NCI-H774 (cell line): ENCODE measurements around the gene PTEN.

Experiments used
- DNase-seq: peaks from one replicate; lab custom pipeline; 2025; lab: John Stamatoyannopoulos, UW

PTEN gene

GRCh38 chr10:87976101-87976743 lies 112.8 kb downstream of the PTEN start:
- DNase-seq = no peak

GRCh38 chr10:87978166-87978565 lies 114.7 kb downstream of the PTEN start:
- no peak for DNase-seq

DNA sequence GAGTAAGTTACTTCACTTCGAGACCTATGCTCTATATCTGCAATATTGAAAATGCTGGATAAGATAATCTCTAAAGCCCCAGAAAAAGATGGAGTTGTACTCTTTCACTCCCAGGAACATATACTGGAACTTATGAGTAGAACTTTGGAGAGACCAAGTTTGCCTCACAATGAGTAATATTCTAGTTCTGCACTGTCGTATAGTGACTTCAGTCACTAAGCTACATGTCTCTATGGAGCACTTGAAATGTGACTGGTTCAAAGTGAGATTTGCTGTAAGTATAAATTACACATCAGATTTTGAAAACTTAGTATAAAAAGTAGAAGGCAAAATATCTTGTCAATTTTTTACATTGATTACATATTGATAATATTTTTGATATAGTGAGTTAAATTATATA lies 116.4 kb downstream of the PTEN start:
- no peak for DNase-seq

DNA sequence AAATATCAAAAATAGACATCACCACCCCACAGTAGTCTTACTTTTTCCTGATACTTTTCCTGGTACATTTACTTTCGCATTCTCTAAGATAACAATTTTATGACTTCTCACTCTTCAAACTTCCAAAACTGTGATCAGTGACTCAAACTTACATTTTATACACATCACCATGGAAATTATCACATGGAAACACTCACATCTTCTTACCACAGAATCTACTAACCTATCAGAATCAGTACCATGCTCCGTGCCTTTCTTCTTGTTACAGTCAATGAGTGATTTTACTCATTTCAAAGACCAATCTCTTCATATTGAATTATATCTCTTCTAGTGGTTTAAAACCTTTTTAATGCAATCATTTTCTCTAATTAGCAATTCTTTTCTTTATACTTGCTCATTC lies 120.3 kb downstream of the PTEN start:
- DNase-seq = no peak

DNA sequence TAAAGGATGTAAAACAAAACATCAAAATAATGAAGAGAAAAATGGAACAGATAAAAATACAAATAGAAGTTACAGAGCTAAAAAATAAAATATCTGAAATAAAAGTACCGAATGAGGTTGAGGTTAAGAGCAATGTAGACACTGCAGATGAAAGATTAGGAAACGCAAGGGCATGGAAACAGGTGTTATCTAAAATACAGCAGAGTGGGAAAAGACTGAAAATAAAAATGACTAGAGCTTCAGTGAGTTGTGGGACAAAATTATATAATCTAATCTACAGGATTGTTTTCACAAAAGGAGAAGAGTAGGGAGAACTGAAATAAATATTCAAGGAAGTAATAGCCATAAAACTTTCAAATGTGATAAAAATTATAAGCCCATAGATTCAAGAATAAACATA lies 123.8 kb downstream of the PTEN start:
- DNase-seq = no peak

GRCh38 chr10:87991946-87992345 lies 128.5 kb downstream of the PTEN start:
- DNase-seq = no peak

DNA sequence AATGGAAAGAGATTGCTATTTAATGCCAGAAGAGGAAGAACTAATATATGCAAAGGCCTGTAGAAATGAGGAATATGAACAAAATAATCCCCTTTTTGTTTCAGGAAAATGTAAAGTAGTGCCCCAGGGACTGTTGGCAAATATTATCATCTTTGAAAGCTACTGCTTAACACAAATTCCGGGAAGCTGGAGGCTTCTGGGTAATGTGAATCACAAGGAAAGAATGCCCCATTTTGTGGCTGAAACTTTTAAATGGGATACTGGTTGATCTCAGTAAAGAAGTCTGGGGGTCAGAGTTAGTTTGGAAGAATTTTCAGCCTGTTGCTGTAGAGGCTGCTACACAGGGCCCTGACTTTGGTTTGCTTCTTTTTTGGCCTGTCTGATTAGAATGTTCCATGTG lies 141.0 kb downstream of the PTEN start:
- no peak for DNase-seq

DNA sequence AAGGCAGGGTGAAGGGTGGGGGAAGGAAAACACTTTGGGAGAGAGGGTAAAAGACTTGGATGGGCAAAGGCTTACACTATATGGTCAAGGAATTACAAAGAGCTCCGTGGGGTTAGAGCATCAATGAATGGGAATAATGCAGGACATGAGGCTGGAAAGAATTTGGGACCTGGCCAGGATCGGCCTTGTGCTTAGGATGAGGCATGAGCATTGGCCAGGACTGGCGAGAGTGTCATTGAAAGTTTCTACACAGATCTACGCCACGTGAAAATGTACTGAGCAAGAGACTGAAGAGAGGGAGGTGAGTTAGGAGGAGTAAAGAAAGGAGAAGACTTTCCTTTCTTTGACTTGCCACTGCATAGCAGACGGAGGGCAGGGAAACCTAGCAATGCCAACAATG lies 142.8 kb downstream of the PTEN start:
- DNase-seq = no peak

- peak; percentile 2 for DNase-seq
Observed at GRCh38 chr10:88008866-88009470, 145.5 kb downstream of the PTEN start.

- no peak for DNase-seq
Observed at GRCh38 chr10:88012641-88013040, 149.2 kb downstream of the PTEN start.

DNA sequence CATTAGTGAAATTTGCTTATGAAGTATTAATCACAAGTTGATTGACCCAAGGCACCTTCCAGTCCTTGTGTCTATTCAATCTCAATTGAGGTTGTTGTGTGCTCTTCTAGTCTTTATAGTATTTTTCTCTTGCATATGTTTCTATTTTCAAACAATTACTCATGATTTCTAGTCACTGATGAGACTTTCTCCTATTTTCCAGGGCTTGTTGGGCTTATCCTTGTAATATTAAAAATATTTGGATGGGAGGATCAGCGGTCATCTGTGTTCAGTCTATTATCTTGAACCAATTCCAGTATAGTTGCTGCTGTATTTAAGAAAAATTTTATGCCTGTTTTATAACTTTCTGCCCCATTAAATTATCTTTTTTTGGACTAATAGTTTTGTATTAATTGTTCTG lies 154.4 kb downstream of the PTEN start:
- no peak for DNase-seq

DNA sequence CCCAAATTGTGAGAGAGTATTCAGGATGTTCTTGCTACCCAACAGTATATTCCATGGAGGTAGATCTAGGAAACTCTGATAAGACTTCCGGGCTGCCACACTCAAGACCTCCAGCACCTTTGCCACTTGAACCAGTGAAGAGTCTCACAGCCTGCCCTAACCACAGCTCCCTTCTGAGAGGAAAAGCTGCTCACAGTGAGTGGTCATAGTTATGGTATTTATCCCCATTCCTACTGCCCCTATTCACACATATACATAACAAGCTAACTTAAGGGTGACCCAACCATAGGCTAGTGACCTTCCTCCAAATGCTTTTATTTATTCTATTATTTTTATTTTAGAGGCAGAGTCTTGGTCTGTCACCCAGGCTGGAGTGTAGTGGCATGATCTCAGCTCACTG lies 156.3 kb downstream of the PTEN start:
- no peak for DNase-seq
